ENCODE measurements around the gene TTLL4.

- TF ChIP-seq CTCF (IDR thresholded peaks at IDR 0.05; ENCODE audit: low read depth, low read length) (no peak), EZH2phosphoT487 (IDR thresholded peaks at IDR 0.05; ENCODE audit: low read depth) (no peak)
Observed at GRCh38 chr2:218755567-218756404, 45.2 kb downstream of the TTLL4 start.
